HepG2 (cell line): ENCODE data around the gene USP19. TPM values are rescaled to one million over a fixed set of nuclear protein-coding genes. Genes with fewer than 3 reads are reported as not detected.

Experiments
- ATAC-seq: fragments of 200-7000 bp; cut with Tn5 transposase; 3 replicates; pipeline ENCODE4 v1.9.1; 2020; ENCODE audit warnings: mild to moderate bottlenecking, moderate library complexity
- BruUV-seq: library from RNA; stranded (reverse); fragments of 400-500 nt; replicated peaks from 2 replicates; lab custom pipeline; 2021; lab: Mats Ljungman, UMichigan
- CTCF ChIA-PET: fragments of 300-600 bp; formaldehyde crosslinking; extraction: SDS; loops from one replicate; lab custom pipeline; 2021; ENCODE audit warnings: low total read pairs, inconsistent platforms, low intra/inter-chr PET ratio; lab: Yijun Ruan, JAX
- POLR2A ChIA-PET: fragments of 350-600 bp; sonication (Branson Sonifier 250); formaldehyde crosslinking; loops from one replicate; lab custom pipeline; 2020; ENCODE audit warnings: antibody characterized with exemption, inconsistent platforms; lab: Yijun Ruan, JAX
- DNase-seq: peaks from one replicate; pipeline ENCODE4 v3.0.0-alpha.2; 2015; ENCODE audit warnings: low spot score
- FAIRE-seq: peaks from 3 replicates; lab custom pipeline; 2011; peaks lifted over from hg19 to GRCh38; lab: Jason Lieb, UNC
- H2AFZ ChIP-seq: one replicate; pipeline ENCODE4 v1.6.1; 2011; ENCODE audit warnings: low read length, inconsistent platforms
- H3K27ac ChIP-seq: fragments of 300-600 bp; 3 replicates; pipeline ENCODE4 v1.8.0; 2011; ENCODE audit warnings: mixed run types, mild to moderate bottlenecking, mixed read lengths, low read length, inconsistent platforms; ENCODE audit not compliant: insufficient read depth; ENCODE audit errors: extremely low read length
- H3K27me3 ChIP-seq, 2 experiments: fragments of 200-600 bp in 1 of 2; 2 replicates in 1 of 2; 3 replicates in 1 of 2; pipeline versions ENCODE4 v1.6.0 to v1.8.0; 2011; ENCODE audit warnings: low read length in 2 of 2, mild to moderate bottlenecking in 2 of 2, moderate library complexity in 2 of 2, inconsistent platforms in 1 of 2; ENCODE audit not compliant: insufficient read depth in 2 of 2, control insufficient read depth in 1 of 2
- H3K36me3 ChIP-seq, 2 experiments: fragments of 200-600 bp in 1 of 2; replicated peaks in 1 of 2; 2 replicates in 1 of 2; 3 replicates in 1 of 2; pipeline versions ENCODE4 v1.5.1 to v1.8.0; 2011; ENCODE audit warnings: low read length in 2 of 2, inconsistent platforms in 1 of 2; ENCODE audit not compliant: insufficient read depth in 2 of 2, control insufficient read depth in 1 of 2
- H3K4me1 ChIP-seq: 2 replicates; pipeline ENCODE4 v1.5.1; 2012; ENCODE audit warnings: low read length, inconsistent platforms; ENCODE audit not compliant: insufficient read depth
- H3K4me2 ChIP-seq: 2 replicates; pipeline ENCODE4 v1.6.0; 2011; ENCODE audit warnings: low read depth, low read length, inconsistent platforms
- H3K4me3 ChIP-seq, 3 experiments: fragments of 200-600 bp in 1 of 3; sonication (generic), shearing (Covaris generic) in 1 of 3; replicated peaks in 1 of 3; 2 replicates each; pipeline ENCODE4 v1.5.1; 2011 to 2016; ENCODE audit warnings: low read length in 3 of 3, inconsistent platforms in 2 of 3, low read depth in 2 of 3, mild to moderate bottlenecking in 2 of 3, control low read depth in 1 of 3, mixed read lengths in 1 of 3; ENCODE audit not compliant: insufficient read depth in 1 of 3
- H3K79me2 ChIP-seq: one replicate; pipeline ENCODE4 v1.6.1; 2011; ENCODE audit warnings: low read length, inconsistent platforms; ENCODE audit not compliant: insufficient read depth
- H3K9ac ChIP-seq: 2 replicates; pipeline ENCODE4 v1.6.0; 2011; ENCODE audit warnings: mild to moderate bottlenecking, low read depth, low read length, inconsistent platforms; ENCODE audit not compliant: insufficient read depth
- H3K9me3 ChIP-seq: 2 replicates; pipeline ENCODE4 v1.5.1; 2012; ENCODE audit warnings: mild to moderate bottlenecking, low read length
- H4K20me1 ChIP-seq: 2 replicates; pipeline ENCODE4 v1.6.0; 2011; ENCODE audit warnings: inconsistent platforms, mild to moderate bottlenecking, low read length, moderate library complexity; ENCODE audit not compliant: insufficient read depth
- AGO2 ChIP-seq: fragments of 200-400 bp; formaldehyde crosslinking; optimal IDR thresholded peaks from 2 replicates; pipeline ENCODE3; 2017; ENCODE audit warnings: mild to moderate bottlenecking, low read depth, low read length, moderate library complexity
- DBP ChIP-seq: sonication (generic); formaldehyde crosslinking; IDR thresholded peaks from 2 replicates; pipeline ENCODE4 v1.4.0; 2020; ENCODE audit warnings: missing genetic modification reagents; ENCODE audit errors: not compliant biosample characterization
- IKZF5 ChIP-seq: IDR thresholded peaks from 2 replicates; pipeline ENCODE4 v1.6.1; 2018; ENCODE audit warnings: missing genetic modification reagents, mild to moderate bottlenecking, missing compliant biosample characterization
- MAFK ChIP-seq, 2 experiments: IDR thresholded peaks in 1 of 2; conservative IDR thresholded peaks in 1 of 2; 2 replicates each; pipeline ENCODE4 v1.6.1; 2011; ENCODE audit warnings: improper control_type of control experiment in 2 of 2, low read length in 2 of 2
- PHF8 ChIP-seq: sonication (generic); formaldehyde crosslinking; IDR thresholded peaks from 2 replicates; pipeline ENCODE4 v1.5.0; 2020; ENCODE audit warnings: missing genetic modification reagents
- RARA ChIP-seq: IDR thresholded peaks from 2 replicates; pipeline ENCODE4 v1.6.1; 2016; ENCODE audit warnings: missing genetic modification reagents, missing compliant biosample characterization
- RARG ChIP-seq: sonication (generic); formaldehyde crosslinking; IDR thresholded peaks from 2 replicates; pipeline ENCODE4 v1.4.0; 2020; ENCODE audit warnings: low read depth, mild to moderate bottlenecking, missing genetic modification reagents
- TMF1 ChIP-seq: sonication (generic); formaldehyde crosslinking; IDR thresholded peaks from 2 replicates; pipeline ENCODE4 v1.8.1; 2022; ENCODE audit warnings: low read depth, missing genetic modification reagents
- ZNF121 ChIP-seq: sonication (generic); formaldehyde crosslinking; IDR thresholded peaks from 2 replicates; pipeline ENCODE4 v1.5.0; 2020; ENCODE audit warnings: mild to moderate bottlenecking, missing genetic modification reagents
- ZNF441 ChIP-seq: sonication (generic); formaldehyde crosslinking; IDR thresholded peaks from 2 replicates; pipeline ENCODE4 v1.7.0; 2021; ENCODE audit warnings: missing genetic modification reagents, borderline replicate concordance
- ZNF556 ChIP-seq: sonication (generic); formaldehyde crosslinking; IDR thresholded peaks from 2 replicates; pipeline ENCODE4 v1.4.0; 2020; ENCODE audit warnings: mild to moderate bottlenecking, missing genetic modification reagents, borderline replicate concordance
- ZNF558 ChIP-seq: sonication (generic); formaldehyde crosslinking; IDR thresholded peaks from 2 replicates; pipeline ENCODE4 v1.9.0; 2022; ENCODE audit warnings: mild to moderate bottlenecking, missing genetic modification reagents, borderline replicate concordance
- ZNF777 ChIP-seq: sonication (generic); formaldehyde crosslinking; IDR thresholded peaks from 2 replicates; pipeline ENCODE4 v1.4.0; 2020; ENCODE audit warnings: missing genetic modification reagents
- ZNF883 ChIP-seq: sonication (generic); formaldehyde crosslinking; IDR thresholded peaks from 2 replicates; pipeline ENCODE4 v1.5.1; 2020; ENCODE audit warnings: mild to moderate bottlenecking, missing genetic modification reagents; ENCODE audit errors: not compliant biosample characterization
- ZSCAN21 ChIP-seq: sonication (generic); formaldehyde crosslinking; IDR thresholded peaks from 2 replicates; pipeline ENCODE4 v1.8.0; 2022; ENCODE audit warnings: mild to moderate bottlenecking, missing genetic modification reagents, moderate library complexity, borderline replicate concordance
- WGBS: methylation state at CpG from one replicate; pipeline ENCODE4 v1.1.6; 2017; ENCODE audit warnings: low lambda C conversion rate; 5-methylcytosine and 5-hydroxymethylcytosine counted together
- in situ Hi-C: cut with HindIII; loops from 2 replicates; pipeline ENCODE4 v1.10.0; 2017; ENCODE audit warnings: low pct_unique_long_range_greater_than_20kb; ENCODE audit not compliant: extremely low pct_ligation_motif_present
- intact Hi-C: fragments of 100-400 bp; cut with micrococcal nuclease; formaldehyde crosslinking; loops from one replicate; pipeline ENCODE4 v1.10.0; 2022; ENCODE audit not compliant: unreplicated experiment
- polyA plus RNA-seq, 8 experiments: library from polyadenylated mRNA; depleted of rRNA in 3 of 8; stranded (reverse) in 7 of 8; unstranded in 1 of 8; fragments of >200 nt; fragmentation: Illumina TruSeq in 4 of 8; extraction: Trizol in 4 of 8; gene quantifications; 2 replicates each; pipeline versions ENCODE4 v1.2.1 to v1.2.3, GENCODE V29; 2011 to 2016; ENCODE audit warnings: low read depth in 4 of 8, missing spikeins in 1 of 8, mixed read lengths in 1 of 8; ENCODE audit not compliant: insufficient read depth in 1 of 8
- total RNA-seq, 5 experiments: library from RNA; depleted of rRNA; stranded (reverse); fragments of >200 nt; fragmentation: Illumina TruSeq; extraction: Trizol; gene quantifications; 2 replicates each; pipeline ENCODE4 v1.2.3, GENCODE V29; 2016; ENCODE audit warnings: low read depth in 1 of 5

The USP19 gene
- total and polyA plus RNA-seq, 2 of the 13 experiments (the other 11 are each of a cell fraction or from before 2014, with no cell fraction given), result 28.3 to 31.7 TPM

- Histone ChIP-seq H3K9ac (no peak overlapping the region), H3K4me3 (no peak overlapping the region), H3K27me3 (no peaks in the 10 kb centered on the region), H3K9me3 (no peaks in the 10 kb centered on the region), H4K20me1 (no peaks in the 10 kb centered on the region), H3K79me2 (peaks cover 15% of the 10 kb centered on the region), H3K4me1 (peaks cover 39% of the 10 kb centered on the region), H3K27ac (peak overlapping the region; percentile 46), H3K36me3 (peaks cover 0 to 6% of the 10 kb centered on the region in 2 experiments; a peak in 1 of 5 replicates), H3K4me2 (no peak overlapping the region), H2AFZ (no peak overlapping the region)
- intact Hi-C loops (no loop called here), in situ Hi-C loops (no loop called here)
- WGBS, result 7% methylated on average over 4 of the region's 4 CpGs
- ATAC-seq, result peak; percentile 2
- CTCF ChIA-PET, result no interaction called here
- POLR2A ChIA-PET, result interaction anchor here (0.6 to 8.5 kb wide), 6 partner anchors 15 to 43 kb away, joined by 3 to 110 read pairs (median 4); partner anchors contain the start of genes QRICH1 and USP19
- no peak for DNase-seq
- no peak for FAIRE-seq
- no TSS peak for BruUV-seq
- no peak for TF ChIP-seq ZNF556 (CRISPR knock-in tag)
- no peak for TF ChIP-seq AGO2
- TF ChIP-seq ZSCAN21 (CRISPR knock-in tag), result no peak
- TF ChIP-seq RARG (CRISPR knock-in tag), result no peak
- peak; percentile 65 for TF ChIP-seq RARA
- no peak for TF ChIP-seq ZNF777 (CRISPR knock-in tag)
- TF ChIP-seq ZNF441, result no peak
- 0 out of 2 replicates have a peak, but pooled peaks have one; percentile 1 for TF ChIP-seq ZNF558 (CRISPR knock-in tag)
- no peak for TF ChIP-seq IKZF5 (CRISPR knock-in tag)
- no peak for TF ChIP-seq ZNF121
- TF ChIP-seq DBP, result no peak
- TF ChIP-seq ZNF883 (CRISPR knock-in tag), result peak; percentile 51
- 0 out of 2 replicates have a peak, but pooled peaks have one; percentile 0 for TF ChIP-seq PHF8 (CRISPR knock-in tag)
- no peak for TF ChIP-seq TMF1 (CRISPR knock-in tag)
- TF ChIP-seq MAFK (conservative IDR thresholded peaks at IDR 0.05 in 1 of 2, IDR thresholded peaks at IDR 0.05 in 1 of 2; ENCODE audit: low read length in 2 of 2), result peak; percentile 21 to 50; a peak in 2 of 4 replicates
Observed at GRCh38 chr3:49135499-49135898, 14.9 kb upstream of the USP19 start.
